Calu3 (cell line): ENCODE measurements around the gene SAMD4A. TPM values are rescaled to one million over a fixed set of nuclear protein-coding genes. Genes with fewer than 3 reads are reported as not detected.
"Not testable (repeated sequence)": the region's sequence is repeated elsewhere in the genome, so short reads cannot be mapped to it uniquely, and the experiment has no call there.

Experiments
- BruUV-seq: library from RNA; stranded (reverse); fragments of 400-500 nt; replicated peaks from 2 replicates; lab custom pipeline; 2021; lab: Mats Ljungman, UMichigan
- CTCF ChIA-PET: fragments of 300-600 bp; sonication (Branson Sonifier 250); formaldehyde crosslinking; loops from one replicate; lab custom pipeline; 2022; ENCODE audit warnings: antibody characterized with exemption; lab: Charles Lee
- DNase-seq: peaks from one replicate; pipeline ENCODE4 v3.0.0; 2022
- H3K27ac Mint-ChIP-seq: one replicate; pipeline ENCODE4 v1.8.0; 2022; ENCODE audit warnings: mixed read lengths; ENCODE audit not compliant: unreplicated experiment
- H3K27me3 Mint-ChIP-seq: one replicate; pipeline ENCODE4 v1.8.0; 2022; ENCODE audit warnings: mixed read lengths; ENCODE audit not compliant: unreplicated experiment
- H3K36me3 Mint-ChIP-seq: one replicate; pipeline ENCODE4 v1.8.0; 2022; ENCODE audit warnings: mild to moderate bottlenecking, moderate library complexity, mixed read lengths; ENCODE audit not compliant: insufficient read depth, unreplicated experiment
- H3K4me1 Mint-ChIP-seq: one replicate; pipeline ENCODE4 v1.8.0; 2022; ENCODE audit warnings: mild to moderate bottlenecking, low read depth, mixed read lengths; ENCODE audit not compliant: unreplicated experiment
- H3K4me3 Mint-ChIP-seq: one replicate; pipeline ENCODE4 v1.8.0; 2022; ENCODE audit warnings: mild to moderate bottlenecking, low read depth, moderate library complexity, mixed read lengths; ENCODE audit not compliant: unreplicated experiment
- H3K9me3 Mint-ChIP-seq: one replicate; pipeline ENCODE4 v1.8.0; 2022; ENCODE audit warnings: low read depth, mixed read lengths; ENCODE audit not compliant: unreplicated experiment
- CTCF ChIP-seq: fragments of 200-600 bp; IDR thresholded peaks from one replicate; pipeline ENCODE4 v1.8.0; 2022; ENCODE audit warnings: antibody characterized with exemption; ENCODE audit not compliant: unreplicated experiment
- intact Hi-C: fragments of 100-400 bp; cut with micrococcal nuclease; formaldehyde crosslinking; loops from one replicate; pipeline ENCODE4 v1.10.0; 2022; ENCODE audit not compliant: unreplicated experiment
- total RNA-seq: library from RNA; stranded (reverse); gene quantifications from 2 replicates; pipeline ENCODE4 v1.2.3, GENCODE V29; 2022

The SAMD4A gene
- total RNA-seq, 1 experiment from 2014 or later = 14.4 TPM

GRCh38 chr14:54798465-54799124 lies 231.7 kb downstream of the SAMD4A start:
- intact Hi-C loops = no loop called here
- DNase-seq = no peak
- peaks cover 3% of the 10 kb centered on the region for H3K9me3 Mint-ChIP-seq
- H3K4me3 Mint-ChIP-seq = no peak overlapping the region
- no peaks in the 10 kb centered on the region for H3K36me3 Mint-ChIP-seq
- CTCF ChIA-PET = no interaction called here
- no peaks in the 10 kb centered on the region for H3K4me1 Mint-ChIP-seq
- BruUV-seq = no TSS peak
- no peak overlapping the region for H3K27ac Mint-ChIP-seq
- no peak for TF ChIP-seq CTCF
- peaks cover 37% of the 10 kb centered on the region for H3K27me3 Mint-ChIP-seq

- DNase-seq, intact Hi-C loops, CTCF ChIA-PET, BruUV-seq, H3K4me1 Mint-ChIP-seq, H3K36me3 Mint-ChIP-seq, H3K27ac Mint-ChIP-seq, H3K9me3 Mint-ChIP-seq, H3K4me3 Mint-ChIP-seq: not testable (repeated sequence)
- H3K27me3 Mint-ChIP-seq = peaks cover 60% of the 10 kb centered on the region
Measured at GRCh38 chr14:54801482-54801881, 234.6 kb downstream of the SAMD4A start.

- no TSS peak for BruUV-seq
- H3K27me3 Mint-ChIP-seq = peaks cover 60% of the 10 kb centered on the region
- no peaks in the 10 kb centered on the region for H3K36me3 Mint-ChIP-seq
- H3K9me3 Mint-ChIP-seq = no peaks in the 10 kb centered on the region
- intact Hi-C loops = no loop called here
- no peak overlapping the region for H3K27ac Mint-ChIP-seq
- CTCF ChIA-PET = interaction anchor here (1.2 kb wide), 1 partner anchor 9 kb away, joined by 3 read pairs; no protein-coding TSS in a partner anchor
- no peak overlapping the region for H3K4me3 Mint-ChIP-seq
- peaks cover 6% of the 10 kb centered on the region for H3K4me1 Mint-ChIP-seq
- TF ChIP-seq CTCF = no peak
- no peak for DNase-seq
Measured at GRCh38 chr14:54803396-54803795, 236.5 kb downstream of the SAMD4A start.

GRCh38 chr14:54803926-54804537 lies 237.1 kb downstream of the SAMD4A start:
- BruUV-seq = no TSS peak
- Mint-ChIP-seq H3K27ac (no peak overlapping the region), H3K9me3 (no peaks in the 10 kb centered on the region), H3K36me3 (no peaks in the 10 kb centered on the region), H3K27me3 (peaks cover 60% of the 10 kb centered on the region), H3K4me3 (no peak overlapping the region), H3K4me1 (peaks cover 6% of the 10 kb centered on the region)
- DNase-seq = no peak
- TF ChIP-seq CTCF = no peak
- intact Hi-C loops = loop anchor here (2.0 kb wide), 1 partner anchor 239 kb away; no protein-coding TSS in a partner anchor
- CTCF ChIA-PET = interaction anchor here (1.2 kb wide), 1 partner anchor 10 kb away, joined by 3 read pairs; no protein-coding TSS in a partner anchor
